Gastroesophageal sphincter (tissue), 3 donors: ENCODE measurements around the gene MRPL52.

Source experiments
- POLR2AphosphoS5 ChIP-seq: sonication (generic); formaldehyde crosslinking; IDR thresholded peaks from one replicate; pipeline ENCODE4 v1.6.1; 2017; ENCODE audit warnings: antibody characterized with exemption
- TF ChIP-seq, protein P1 (sequence below), 4 experiments: fragments of 200-600 bp in 2 of 4; fragments of 450-650 bp in 2 of 4; sonication (generic) in 1 of 4; IDR thresholded peaks; one replicate each; pipeline ENCODE4 v1.5.1; 2017 to 2019; ENCODE audit warnings: antibody characterized with exemption in 4 of 4, mild to moderate bottlenecking in 2 of 4, moderate library complexity in 2 of 4

DNA sequence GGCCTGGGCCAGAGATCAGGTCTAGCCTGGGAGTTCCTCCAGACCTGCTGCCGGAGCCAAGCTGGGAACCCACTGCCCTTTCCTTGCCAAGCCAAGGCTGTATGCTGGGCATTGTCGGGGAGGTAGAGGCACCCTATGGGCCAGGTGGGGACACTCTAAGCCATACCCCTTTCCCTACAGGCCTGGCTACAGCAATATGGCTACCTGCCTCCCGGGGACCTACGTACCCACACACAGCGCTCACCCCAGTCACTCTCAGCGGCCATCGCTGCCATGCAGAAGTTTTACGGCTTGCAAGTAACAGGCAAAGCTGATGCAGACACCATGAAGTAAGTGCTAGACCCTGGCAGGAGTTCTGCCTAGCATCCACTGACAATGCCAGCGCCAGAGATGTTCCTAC, 11.6 kb downstream of the MRPL52 start:
- TF ChIP-seq, protein P1, sequence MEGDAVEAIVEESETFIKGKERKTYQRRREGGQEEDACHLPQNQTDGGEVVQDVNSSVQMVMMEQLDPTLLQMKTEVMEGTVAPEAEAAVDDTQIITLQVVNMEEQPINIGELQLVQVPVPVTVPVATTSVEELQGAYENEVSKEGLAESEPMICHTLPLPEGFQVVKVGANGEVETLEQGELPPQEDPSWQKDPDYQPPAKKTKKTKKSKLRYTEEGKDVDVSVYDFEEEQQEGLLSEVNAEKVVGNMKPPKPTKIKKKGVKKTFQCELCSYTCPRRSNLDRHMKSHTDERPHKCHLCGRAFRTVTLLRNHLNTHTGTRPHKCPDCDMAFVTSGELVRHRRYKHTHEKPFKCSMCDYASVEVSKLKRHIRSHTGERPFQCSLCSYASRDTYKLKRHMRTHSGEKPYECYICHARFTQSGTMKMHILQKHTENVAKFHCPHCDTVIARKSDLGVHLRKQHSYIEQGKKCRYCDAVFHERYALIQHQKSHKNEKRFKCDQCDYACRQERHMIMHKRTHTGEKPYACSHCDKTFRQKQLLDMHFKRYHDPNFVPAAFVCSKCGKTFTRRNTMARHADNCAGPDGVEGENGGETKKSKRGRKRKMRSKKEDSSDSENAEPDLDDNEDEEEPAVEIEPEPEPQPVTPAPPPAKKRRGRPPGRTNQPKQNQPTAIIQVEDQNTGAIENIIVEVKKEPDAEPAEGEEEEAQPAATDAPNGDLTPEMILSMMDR (IDR thresholded peaks at IDR 0.05): no peak
- TF ChIP-seq POLR2AphosphoS5: no peak
